SU-DHL-6 (cell line): ENCODE results near the gene CYP3A7.
"Not testable (repeated sequence)": the region's sequence is repeated elsewhere in the genome, so short reads cannot be mapped to it uniquely, and the experiment has no call there.

ENCODE experiments used
- H2AFZ ChIP-seq: fragments of 200-600 bp; sonication (generic); 2 replicates; pipeline ENCODE4 v1.6.1; 2014; ENCODE audit warnings: low read depth, mild to moderate bottlenecking, moderate library complexity, mixed read lengths, antibody characterized with exemption, low read length; ENCODE audit not compliant: severe bottlenecking
- H3F3A ChIP-seq: fragments of 200-600 bp; shearing (Covaris generic); 2 replicates; pipeline ENCODE4 v1.6.0; 2016; ENCODE audit warnings: antibody characterized with exemption, mild to moderate bottlenecking; ENCODE audit not compliant: insufficient read depth
- H3K27ac ChIP-seq: fragments of 200-600 bp; sonication (generic); 2 replicates; pipeline ENCODE4 v1.5.1; 2016; ENCODE audit warnings: low read depth, mild to moderate bottlenecking, low read length, moderate library complexity, mixed read lengths
- H3K27me3 ChIP-seq: fragments of 200-600 bp; sonication (generic), shearing (Covaris generic); 2 replicates; pipeline ENCODE4 v1.6.0; 2014; ENCODE audit warnings: mild to moderate bottlenecking, low read length
- H3K36me3 ChIP-seq: fragments of 200-600 bp; sonication (generic); 2 replicates; pipeline ENCODE4 v1.6.1; 2014; ENCODE audit warnings: mild to moderate bottlenecking, low read length, mixed read lengths
- H3K4me2 ChIP-seq: fragments of 300-600, 200-600 bp; shearing (Covaris generic), sonication (generic); 2 replicates; pipeline ENCODE4 v1.6.0; 2014; ENCODE audit warnings: low read length, low read depth, mild to moderate bottlenecking; ENCODE audit not compliant: poor library complexity, severe bottlenecking
- H3K4me3 ChIP-seq: fragments of 200-600 bp; sonication (generic); 2 replicates; pipeline ENCODE4 v1.5.1; 2014; ENCODE audit warnings: antibody characterized with exemption, low read length, mild to moderate bottlenecking, mixed read lengths; ENCODE audit not compliant: insufficient read depth, poor library complexity, severe bottlenecking
- H3K79me2 ChIP-seq: fragments of 200-600 bp; sonication (generic); 2 replicates; pipeline ENCODE4 v1.6.1; 2014; ENCODE audit warnings: mild to moderate bottlenecking, low read length, moderate library complexity; ENCODE audit not compliant: insufficient read depth
- H3K9ac ChIP-seq: fragments of 200-600 bp; sonication (generic); 2 replicates; pipeline ENCODE4 v1.7.0; 2014; ENCODE audit warnings: mild to moderate bottlenecking, low read length
- H3K9me2 ChIP-seq: fragments of 200-600 bp; sonication (generic); replicated peaks from 2 replicates; pipeline ENCODE4 v1.6.1; 2014; ENCODE audit warnings: low read length; ENCODE audit not compliant: insufficient read depth
- H3K9me3 ChIP-seq: fragments of 200-600 bp; sonication (generic); 2 replicates; pipeline ENCODE4 v1.6.1; 2014; ENCODE audit warnings: low read length, mixed read lengths; ENCODE audit not compliant: insufficient read depth
- H4K20me1 ChIP-seq: fragments of 200-600 bp; sonication (generic); 2 replicates; pipeline ENCODE4 v1.6.1; 2014; ENCODE audit warnings: low read depth, mild to moderate bottlenecking, antibody characterized with exemption, low read length, moderate library complexity, mixed read lengths
- CTCF ChIP-seq: fragments of 200-600 bp; sonication (generic); IDR thresholded peaks from one replicate; pipeline ENCODE4 v1.5.1; 2017; ENCODE audit warnings: antibody characterized with exemption, mild to moderate bottlenecking, low read length, moderate library complexity; ENCODE audit not compliant: insufficient read depth, poor library complexity, severe bottlenecking
- EZH2phosphoT487 ChIP-seq: fragments of 200-600 bp; sonication (generic), shearing (Covaris generic); conservative IDR thresholded peaks from 2 replicates; pipeline ENCODE4 v1.6.1; 2018; ENCODE audit warnings: mild to moderate bottlenecking, antibody characterized with exemption, low read length, moderate library complexity, mixed read lengths

CYP3A7 gene

GRCh38 chr7:99745395-99745794 is 10.4 kb upstream of the CYP3A7 start:
- not testable (repeated sequence) for H3K9me3 ChIP-seq, H3K79me2 ChIP-seq, H3K4me3 ChIP-seq, H3F3A ChIP-seq, H3K4me2 ChIP-seq, H3K9ac ChIP-seq, H3K36me3 ChIP-seq, H3K27ac ChIP-seq, H3K9me2 ChIP-seq, H3K27me3 ChIP-seq, H4K20me1 ChIP-seq, H2AFZ ChIP-seq

DNA sequence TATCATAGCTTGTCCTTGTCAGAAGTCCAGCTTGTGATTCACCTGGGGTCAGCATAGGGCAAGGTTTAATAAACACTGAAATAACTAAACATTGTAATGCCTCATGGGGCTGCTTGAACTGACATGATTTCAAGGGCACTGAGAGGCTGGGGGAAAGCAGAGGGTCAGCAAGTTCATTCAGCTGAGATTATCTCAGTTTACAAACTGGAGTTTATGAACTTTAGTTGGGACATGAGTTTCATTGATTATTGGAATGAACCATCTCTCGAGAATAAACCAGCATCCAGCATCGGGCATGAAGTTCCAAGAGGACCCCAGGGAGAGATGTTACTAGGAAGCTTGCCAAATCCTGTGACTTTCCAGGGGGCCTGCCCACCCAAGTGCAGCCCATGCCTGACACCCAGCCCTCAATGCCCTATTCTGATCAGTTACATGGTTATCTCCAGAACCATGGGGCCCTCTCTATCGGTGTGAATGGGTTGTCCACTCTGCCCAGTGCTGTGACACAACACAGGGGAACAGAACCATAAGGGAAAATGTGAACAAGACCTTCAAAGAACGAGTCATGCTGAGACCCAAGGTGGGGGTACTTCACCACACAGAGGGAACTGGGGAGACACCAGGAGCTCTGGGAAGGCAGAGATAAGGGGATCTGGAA is 7.9 kb upstream of the CYP3A7 start:
- no peak overlapping the region for H2AFZ ChIP-seq
- H3K4me3 ChIP-seq, result no peak overlapping the region
- no peak overlapping the region for H3K27ac ChIP-seq
- no peaks in the 10 kb centered on the region for H3K9me2 ChIP-seq
- H3K36me3 ChIP-seq, result no peaks in the 10 kb centered on the region
- no peaks in the 10 kb centered on the region for H4K20me1 ChIP-seq
- no peaks in the 10 kb centered on the region for H3K27me3 ChIP-seq
- H3K4me2 ChIP-seq, result no peak overlapping the region
- H3K9me3 ChIP-seq, result no peaks in the 10 kb centered on the region
- no peak overlapping the region for H3K9ac ChIP-seq
- H3K79me2 ChIP-seq, result no peaks in the 10 kb centered on the region
- no peak for TF ChIP-seq CTCF
- TF ChIP-seq EZH2phosphoT487, result no peak
- no peaks in the 10 kb centered on the region for H3F3A ChIP-seq

GRCh38 chr7:99741441-99741795 is 6.4 kb upstream of the CYP3A7 start:
- Histone ChIP-seq H3K9me2 (no peaks in the 10 kb centered on the region), H2AFZ (no peak overlapping the region), H3K27me3 (no peaks in the 10 kb centered on the region), H3K36me3 (no peaks in the 10 kb centered on the region), H3K4me2 (no peak overlapping the region), H3K9me3 (no peaks in the 10 kb centered on the region), H3F3A (no peaks in the 10 kb centered on the region), H3K79me2 (no peaks in the 10 kb centered on the region), H3K4me3 (no peak overlapping the region), H3K9ac (no peak overlapping the region), H3K27ac (no peak overlapping the region), H4K20me1 (no peaks in the 10 kb centered on the region)
- TF ChIP-seq CTCF, result no peak
- TF ChIP-seq EZH2phosphoT487, result no peak

DNA sequence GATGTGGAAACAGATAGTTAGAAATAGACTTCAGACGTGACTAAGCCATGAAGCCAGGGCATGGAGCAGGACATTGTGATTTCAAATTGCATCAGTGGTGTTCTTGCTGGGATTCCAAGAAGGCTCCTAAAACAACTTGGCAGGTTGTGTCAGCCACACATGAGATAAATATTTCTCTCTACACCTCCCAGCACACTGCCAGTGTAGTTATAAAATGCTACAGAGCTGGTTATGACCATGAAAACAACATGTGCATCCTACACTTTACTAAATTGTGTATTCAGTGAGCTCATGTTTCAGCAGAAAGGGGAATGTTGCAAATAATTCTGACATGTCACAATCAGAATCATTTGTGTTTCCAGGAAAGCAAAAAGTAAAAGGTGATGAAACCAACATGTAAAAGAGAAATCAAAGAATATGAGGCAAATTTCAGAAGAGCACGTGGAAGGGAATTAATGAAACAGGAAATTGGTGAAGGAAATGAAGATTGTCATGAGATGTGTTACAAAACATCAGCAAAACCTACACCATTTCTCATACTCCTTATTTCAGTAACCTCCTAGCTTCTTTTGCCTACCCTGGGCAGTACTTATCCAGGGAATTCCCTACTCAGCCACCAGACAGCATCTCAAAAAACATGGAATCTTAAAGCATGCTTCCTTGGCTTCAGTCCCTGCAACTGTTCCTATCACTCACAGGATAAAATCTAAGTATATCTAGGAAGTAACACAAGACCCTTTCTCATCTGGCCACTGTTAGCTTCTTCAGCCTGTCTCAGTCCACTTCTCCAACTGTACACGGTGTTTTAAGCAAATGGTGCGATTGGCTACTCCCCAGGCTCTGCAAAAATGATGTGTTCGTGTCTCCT is 5.8 kb upstream of the CYP3A7 start:
- no peak overlapping the region for H2AFZ ChIP-seq
- no peaks in the 10 kb centered on the region for H3K79me2 ChIP-seq
- H3K27me3 ChIP-seq, result no peaks in the 10 kb centered on the region
- no peak overlapping the region for H3K27ac ChIP-seq
- no peaks in the 10 kb centered on the region for H3F3A ChIP-seq
- no peaks in the 10 kb centered on the region for H4K20me1 ChIP-seq
- H3K4me2 ChIP-seq, result no peak overlapping the region
- H3K36me3 ChIP-seq, result no peaks in the 10 kb centered on the region
- no peaks in the 10 kb centered on the region for H3K9me3 ChIP-seq
- H3K9me2 ChIP-seq, result no peaks in the 10 kb centered on the region
- no peak overlapping the region for H3K4me3 ChIP-seq
- H3K9ac ChIP-seq, result no peak overlapping the region
- TF ChIP-seq EZH2phosphoT487, result no peak
- TF ChIP-seq CTCF, result no peak
